Measurements from ENCODE around the gene SCTR. TPM values are rescaled to one million over a fixed set of nuclear protein-coding genes. Genes with fewer than 3 reads are reported as not detected.
A peak's percentile ranks its signal among the peaks of the same experiment; 100 is the strongest.

SCTR gene
- total and polyA plus RNA-seq, 12 donors: 0.33 to 8.3 (median 0.46) TPM; not detected in 5

- DNase-seq: no peak
- H3K27me3 ChIP-seq: no peaks in the 10 kb centered on the region
- H3K36me3 ChIP-seq (replicated peaks in 1 of 2): no peaks in the 10 kb centered on the region
- H3K4me3 ChIP-seq: no peak overlapping the region
- no peak overlapping the region for H3K27ac ChIP-seq
- WGBS, 4 donors: 85 to 98% (median 92%) methylated on average over 5 to 6 of the region's 6 CpGs
- no peaks in the 10 kb centered on the region for H3K9me3 ChIP-seq (replicated peaks in 1 of 3)
- intact Hi-C loops (cut with DNase I): no loop called here
- H3K4me1 ChIP-seq (replicated peaks in 1 of 2): peaks cover 0 to 7% of the 10 kb centered on the region in 2 donors
- TF ChIP-seq CTCF (IDR thresholded peaks at IDR 0.05) (no peak), POLR2A (IDR thresholded peaks at IDR 0.05) (no peak)
Observed at GRCh38 chr2:119469131-119469530, 55.2 kb downstream of the SCTR start.

GRCh38 chr2:119468154-119468955, 55.9 kb downstream of the SCTR start:
- Histone ChIP-seq H3K4me3 (no peak overlapping the region), H3K4me1 (replicated peaks in 1 of 2) (peaks cover 0 to 7% of the 10 kb centered on the region in 2 donors), H3K27me3 (no peaks in the 10 kb centered on the region), H3K9me3 (replicated peaks in 1 of 3) (no peaks in the 10 kb centered on the region), H3K27ac (no peak overlapping the region), H3K36me3 (replicated peaks in 1 of 2) (no peaks in the 10 kb centered on the region)
- TF ChIP-seq CTCF (IDR thresholded peaks at IDR 0.05) (no peak), POLR2A (IDR thresholded peaks at IDR 0.05) (no peak)
- DNase-seq: no peak
- intact Hi-C loops (cut with DNase I): no loop called here
- WGBS, 4 donors: 47 to 51% (median 48%) methylated on average over 3 of the region's 3 CpGs

- peak in 1 of 7 donors; percentile 6 for DNase-seq
- no peak overlapping the region for H3K4me3 ChIP-seq
- intact Hi-C loops (cut with DNase I): no loop called here
- no peaks in the 10 kb centered on the region for H3K9me3 ChIP-seq (replicated peaks in 1 of 3)
- no peaks in the 10 kb centered on the region for H3K27me3 ChIP-seq
- no peak overlapping the region for H3K27ac ChIP-seq
- H3K4me1 ChIP-seq (replicated peaks in 1 of 2): peaks cover 0 to 7% of the 10 kb centered on the region in 2 donors
- no peak for TF ChIP-seq POLR2A (IDR thresholded peaks at IDR 0.05)
- no peak for TF ChIP-seq CTCF (IDR thresholded peaks at IDR 0.05)
- WGBS, 4 donors: 84 to 94% (median 92%) methylated on average over 4 of the region's 4 CpGs
- H3K36me3 ChIP-seq (replicated peaks in 1 of 2): no peaks in the 10 kb centered on the region
Observed at GRCh38 chr2:119466373-119466772, 57.9 kb downstream of the SCTR start.

- H3K27me3 ChIP-seq: no peaks in the 10 kb centered on the region
- no peak for TF ChIP-seq POLR2A (IDR thresholded peaks at IDR 0.05)
- TF ChIP-seq CTCF (IDR thresholded peaks at IDR 0.05): no peak
- WGBS, 4 donors: 92 to 94% (median 93%) methylated on average over 11 of the region's 11 CpGs
- H3K4me1 ChIP-seq (replicated peaks in 1 of 2): peaks cover 0 to 7% of the 10 kb centered on the region in 2 donors
- no peak overlapping the region for H3K27ac ChIP-seq
- H3K4me3 ChIP-seq: no peak overlapping the region
- no peaks in the 10 kb centered on the region for H3K9me3 ChIP-seq (replicated peaks in 1 of 3)
- intact Hi-C loops (cut with DNase I): no loop called here
- no peaks in the 10 kb centered on the region for H3K36me3 ChIP-seq (replicated peaks in 1 of 2)
- no peak for DNase-seq
Observed at GRCh38 chr2:119465687-119466086, 58.6 kb downstream of the SCTR start.

Measured in adrenal gland (tissue), 12 donors.